Measurements from ENCODE around the gene BPIFB1. TPM values are rescaled to one million over a fixed set of nuclear protein-coding genes. Genes with fewer than 3 reads are reported as not detected.

Gene BPIFB1
- total RNA-seq, 1 donor from 2014 or later, result not detected

GRCh38 chr20:33322456-33322855 is 39.4 kb downstream of the BPIFB1 start:
- intact Hi-C loops (cut with micrococcal nuclease), result no loop called here

- intact Hi-C loops (cut with micrococcal nuclease), result no loop called here
These were observed 40.2 kb downstream of the BPIFB1 start for GRCh38 chr20:33323236-33323635.

GRCh38 chr20:33325350-33325749 is 42.3 kb downstream of the BPIFB1 start:
- intact Hi-C loops (cut with micrococcal nuclease), result no loop called here

GRCh38 chr20:33328157-33329137 is 45.4 kb downstream of the BPIFB1 start:
- intact Hi-C loops (cut with micrococcal nuclease), result no loop called here

- intact Hi-C loops (cut with micrococcal nuclease), result no loop called here
These were observed 50.0 kb downstream of the BPIFB1 start for GRCh38 chr20:33332905-33333456.

- intact Hi-C loops (cut with micrococcal nuclease), result no loop called here
These were observed 50.6 kb downstream of the BPIFB1 start for GRCh38 chr20:33333616-33334015.

- intact Hi-C loops (cut with micrococcal nuclease), result no loop called here
These were observed 51.1 kb downstream of the BPIFB1 start for GRCh38 chr20:33334111-33334510.

GRCh38 chr20:33336375-33336774 is 53.4 kb downstream of the BPIFB1 start:
- intact Hi-C loops (cut with micrococcal nuclease), result no loop called here

GRCh38 chr20:33337119-33337518 is 54.1 kb downstream of the BPIFB1 start:
- intact Hi-C loops (cut with micrococcal nuclease), result no loop called here

- intact Hi-C loops (cut with micrococcal nuclease), result no loop called here
These were observed 54.6 kb downstream of the BPIFB1 start for GRCh38 chr20:33337531-33338165.

- intact Hi-C loops (cut with micrococcal nuclease), result no loop called here
These were observed 55.6 kb downstream of the BPIFB1 start for GRCh38 chr20:33338467-33339258.

GRCh38 chr20:33339515-33340058 is 56.6 kb downstream of the BPIFB1 start:
- intact Hi-C loops (cut with micrococcal nuclease), result no loop called here

GRCh38 chr20:33343521-33343920 is 60.5 kb downstream of the BPIFB1 start:
- intact Hi-C loops (cut with micrococcal nuclease), result no loop called here

- intact Hi-C loops (cut with micrococcal nuclease), result no loop called here
These were observed 62.3 kb downstream of the BPIFB1 start for GRCh38 chr20:33345342-33345741.

- intact Hi-C loops (cut with micrococcal nuclease), result no loop called here
These were observed 65.3 kb downstream of the BPIFB1 start for GRCh38 chr20:33348136-33348937.

GRCh38 chr20:33349493-33349892 is 66.5 kb downstream of the BPIFB1 start:
- intact Hi-C loops (cut with micrococcal nuclease), result no loop called here

- intact Hi-C loops (cut with micrococcal nuclease), result no loop called here
These were observed 68.7 kb downstream of the BPIFB1 start for GRCh38 chr20:33351696-33352095.

GRCh38 chr20:33352258-33353012 is 69.4 kb downstream of the BPIFB1 start:
- intact Hi-C loops (cut with micrococcal nuclease), result no loop called here

GRCh38 chr20:33353013-33353402 is 70.0 kb downstream of the BPIFB1 start:
- intact Hi-C loops (cut with micrococcal nuclease), result no loop called here
